Lower leg skin (tissue), 4 donors: ENCODE data around the gene KCTD16. TPM values are rescaled to one million over a fixed set of nuclear protein-coding genes. Genes with fewer than 3 reads are reported as not detected.

ENCODE experiments used
- DNase-seq, 2 donors: peaks; one replicate each; pipeline ENCODE4 v3.0.0-alpha.2; 2019; ENCODE audit warnings: low spot score in 2 of 2
- H3K4me3 ChIP-seq: fragments of 200-600 bp; sonication (generic); 2 replicates; pipeline ENCODE4 v1.5.1; 2017; ENCODE audit warnings: mild to moderate bottlenecking, low read depth; ENCODE audit not compliant: poor library complexity, severe bottlenecking
- POLR2A ChIP-seq, 2 donors: fragments of 450-650 bp; IDR thresholded peaks; one replicate each; pipeline ENCODE4 v1.6.1; 2016 to 2017; ENCODE audit warnings: antibody characterized with exemption in 2 of 2, mild to moderate bottlenecking in 1 of 2, moderate library complexity in 1 of 2
- WGBS, 2 donors: methylation state at CpG; one replicate each; pipeline ENCODE4 v1.1.5; 2018; 5-methylcytosine and 5-hydroxymethylcytosine counted together
- intact Hi-C: fragments of 100-400 bp; cut with DNase I; formaldehyde crosslinking; loops from one replicate; pipeline ENCODE4 v1.15.0; 2023; ENCODE audit warnings: low total_unique reads
- total RNA-seq, 4 donors: library from RNA; depleted of rRNA; stranded (reverse); fragments of >200 nt; gene quantifications; one replicate each; pipeline ENCODE4 v1.1.0, GENCODE V29; 2016
- TF ChIP-seq, protein P1 (sequence below), 3 donors: fragments of 450-650 bp; IDR thresholded peaks; one replicate each; pipeline ENCODE4 v1.5.1; 2016; ENCODE audit warnings: antibody characterized with exemption in 3 of 3, mild to moderate bottlenecking in 3 of 3, moderate library complexity in 2 of 3

The KCTD16 gene
- total RNA-seq, 4 donors from 2014 or later, result not detected

DNA sequence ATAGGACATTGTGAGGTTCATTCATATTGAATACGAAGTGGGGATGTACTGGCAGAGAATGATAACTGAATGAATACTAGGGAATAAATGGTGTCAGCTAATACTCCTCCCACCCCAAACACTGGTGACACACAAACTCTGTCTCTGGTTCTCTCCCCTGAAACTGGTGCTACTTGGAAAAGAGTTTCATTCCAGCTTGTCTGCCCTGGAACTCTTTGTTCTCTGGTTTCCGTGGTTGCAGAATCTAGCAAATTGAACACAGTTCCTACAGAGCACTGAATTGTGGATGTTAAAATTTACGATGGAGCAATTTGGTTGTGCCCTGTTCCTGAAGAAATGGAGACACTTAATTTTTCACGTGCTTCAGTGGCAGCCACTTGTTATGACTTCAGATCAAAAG is 181.7 kb downstream of the KCTD16 start:
- no peak overlapping the region for H3K4me3 ChIP-seq
- no peak for DNase-seq
- WGBS, 2 donors, result 28 to 36% methylated on average over 4 of the region's 4 CpGs
- TF ChIP-seq, protein P1, sequence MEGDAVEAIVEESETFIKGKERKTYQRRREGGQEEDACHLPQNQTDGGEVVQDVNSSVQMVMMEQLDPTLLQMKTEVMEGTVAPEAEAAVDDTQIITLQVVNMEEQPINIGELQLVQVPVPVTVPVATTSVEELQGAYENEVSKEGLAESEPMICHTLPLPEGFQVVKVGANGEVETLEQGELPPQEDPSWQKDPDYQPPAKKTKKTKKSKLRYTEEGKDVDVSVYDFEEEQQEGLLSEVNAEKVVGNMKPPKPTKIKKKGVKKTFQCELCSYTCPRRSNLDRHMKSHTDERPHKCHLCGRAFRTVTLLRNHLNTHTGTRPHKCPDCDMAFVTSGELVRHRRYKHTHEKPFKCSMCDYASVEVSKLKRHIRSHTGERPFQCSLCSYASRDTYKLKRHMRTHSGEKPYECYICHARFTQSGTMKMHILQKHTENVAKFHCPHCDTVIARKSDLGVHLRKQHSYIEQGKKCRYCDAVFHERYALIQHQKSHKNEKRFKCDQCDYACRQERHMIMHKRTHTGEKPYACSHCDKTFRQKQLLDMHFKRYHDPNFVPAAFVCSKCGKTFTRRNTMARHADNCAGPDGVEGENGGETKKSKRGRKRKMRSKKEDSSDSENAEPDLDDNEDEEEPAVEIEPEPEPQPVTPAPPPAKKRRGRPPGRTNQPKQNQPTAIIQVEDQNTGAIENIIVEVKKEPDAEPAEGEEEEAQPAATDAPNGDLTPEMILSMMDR (IDR thresholded peaks at IDR 0.05), result no peak
- no peak for TF ChIP-seq POLR2A (IDR thresholded peaks at IDR 0.05)
- intact Hi-C loops, result no loop called here

DNA sequence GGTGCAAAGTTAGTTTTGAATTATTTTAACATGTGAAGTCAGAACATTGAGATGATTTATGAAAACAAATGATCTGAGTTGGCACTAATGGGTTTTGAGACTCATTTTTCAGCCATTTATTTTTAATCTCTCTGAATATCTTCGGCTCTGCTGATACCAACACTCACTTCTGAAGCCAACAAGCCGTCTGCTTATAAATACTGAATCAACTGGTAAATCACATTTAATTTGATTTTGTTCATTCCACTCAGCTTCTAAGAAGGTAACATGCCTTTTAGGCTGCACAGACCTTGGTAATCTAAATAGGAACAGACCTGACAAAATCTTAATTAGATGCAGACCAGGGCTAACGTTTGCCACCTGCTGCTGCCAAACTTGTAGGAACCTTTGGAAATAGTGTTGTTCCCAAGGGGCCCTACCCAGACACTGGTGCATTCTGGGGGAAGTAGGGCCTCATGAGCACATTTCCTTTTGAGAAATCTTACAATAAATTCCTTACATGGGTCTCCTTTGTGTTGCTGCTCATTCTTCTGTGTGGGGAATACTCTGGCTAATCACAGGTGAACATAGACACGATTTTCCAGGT is 182.2 kb downstream of the KCTD16 start:
- no peak for DNase-seq
- 17 to 24% methylated on average over 4 of the region's 4 CpGs for WGBS, 2 donors
- no peak for TF ChIP-seq POLR2A (IDR thresholded peaks at IDR 0.05)
- TF ChIP-seq, protein P1 (IDR thresholded peaks at IDR 0.05), result no peak
- intact Hi-C loops, result no loop called here
- H3K4me3 ChIP-seq, result no peak overlapping the region

DNA sequence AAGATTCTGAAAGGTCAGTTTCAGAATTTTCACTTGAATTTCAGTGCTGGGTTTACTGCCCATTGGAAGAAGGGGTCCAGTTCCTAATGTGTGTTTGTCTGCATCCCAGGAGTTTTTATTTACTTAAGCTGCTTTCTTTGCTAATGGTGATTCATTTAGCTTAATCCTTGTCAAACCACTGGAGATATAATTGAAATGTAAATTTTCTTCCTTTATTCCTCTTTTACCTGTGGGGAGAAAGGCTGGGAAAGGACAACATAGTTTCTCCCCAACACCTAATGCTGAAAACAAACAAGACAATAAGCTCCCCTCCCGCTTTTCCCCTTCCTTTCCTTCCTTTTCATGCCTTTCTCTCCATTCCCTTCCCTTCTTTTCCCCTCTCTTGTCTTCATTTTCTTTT is 185.8 kb downstream of the KCTD16 start:
- DNase-seq, result no peak
- H3K4me3 ChIP-seq, result no peak overlapping the region
- TF ChIP-seq, protein P1 (IDR thresholded peaks at IDR 0.05), result no peak
- no peak for TF ChIP-seq POLR2A (IDR thresholded peaks at IDR 0.05)
- intact Hi-C loops, result no loop called here
- WGBS, 2 donors, result 86 to 95% methylated on average over 1 of the region's 1 CpG

DNA sequence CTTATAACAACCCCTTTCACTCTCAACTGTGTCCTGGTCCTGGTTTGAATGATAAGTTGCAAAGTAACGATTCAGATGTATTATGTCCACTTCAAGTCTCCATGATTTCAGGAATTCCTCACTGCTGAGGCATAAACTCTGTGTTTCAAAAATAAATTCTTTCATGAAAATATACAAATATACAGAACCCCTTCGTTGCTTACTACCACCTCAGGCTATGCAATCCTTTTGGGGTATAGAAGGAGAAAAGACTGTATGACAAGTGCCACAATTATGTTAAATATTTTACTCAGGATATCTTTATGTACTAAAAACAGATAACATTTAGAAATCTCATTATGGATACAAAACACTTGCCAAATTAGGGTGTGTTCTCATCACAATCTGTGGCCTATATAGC is 190.7 kb downstream of the KCTD16 start:
- no peak overlapping the region for H3K4me3 ChIP-seq
- TF ChIP-seq POLR2A (IDR thresholded peaks at IDR 0.05), result no peak
- no peak for DNase-seq
- intact Hi-C loops, result no loop called here
- 71% methylated on average over 2 of the region's 2 CpGs for WGBS, 2 donors

DNA sequence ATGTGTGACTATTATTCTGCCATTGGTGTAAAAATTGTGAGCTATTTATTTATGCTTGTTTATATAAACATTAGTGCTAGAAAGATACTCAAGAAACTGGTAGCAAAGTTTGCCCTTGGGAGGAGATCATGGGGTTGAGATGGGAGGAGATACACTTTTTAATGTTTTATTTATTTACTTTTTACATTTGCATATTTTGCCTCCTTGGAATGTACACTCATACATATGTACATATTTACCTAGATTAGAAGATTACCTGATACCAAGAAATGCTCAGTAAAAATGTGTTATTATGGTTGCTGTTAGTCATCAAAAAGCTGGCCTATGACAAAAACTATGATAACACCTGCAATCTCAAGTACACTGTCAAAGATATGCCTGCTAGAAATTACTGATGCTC is 195.2 kb downstream of the KCTD16 start:
- DNase-seq, result no peak
- no peak overlapping the region for H3K4me3 ChIP-seq
- no peak for TF ChIP-seq POLR2A (IDR thresholded peaks at IDR 0.05)
- TF ChIP-seq, protein P1 (IDR thresholded peaks at IDR 0.05), result no peak
- intact Hi-C loops, result no loop called here

DNA sequence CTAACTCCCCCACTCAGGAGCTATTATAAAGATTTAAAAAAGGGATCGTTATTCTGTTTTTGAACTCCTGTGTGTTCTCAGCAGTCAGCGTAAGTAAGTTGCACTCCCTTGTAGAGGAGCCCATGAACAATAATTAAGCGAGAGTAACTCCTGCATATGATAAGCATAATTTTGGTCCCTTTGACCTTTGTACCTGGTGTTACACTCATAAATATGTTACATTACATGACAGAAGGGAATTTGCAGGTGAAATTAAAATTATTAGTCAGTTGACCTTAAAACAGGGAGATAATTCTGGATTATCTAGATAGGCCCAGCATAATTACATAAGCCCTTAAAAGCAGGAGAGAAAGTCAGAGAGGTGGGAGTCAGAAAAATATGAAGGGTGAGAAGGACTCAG is 197.3 kb downstream of the KCTD16 start:
- 80 to 90% methylated on average over 3 of the region's 3 CpGs for WGBS, 2 donors
- TF ChIP-seq, protein P1 (IDR thresholded peaks at IDR 0.05), result no peak
- no peak for TF ChIP-seq POLR2A (IDR thresholded peaks at IDR 0.05)
- no peak for DNase-seq
- no peak overlapping the region for H3K4me3 ChIP-seq
- intact Hi-C loops, result no loop called here
